B cell (primary cell): ENCODE results near the gene PDE10A. TPM values are rescaled to one million over a fixed set of nuclear protein-coding genes. Genes with fewer than 3 reads are reported as not detected.

Experiments
- ATAC-seq: fragments of 200-7000 bp; cut with Tn5 transposase; one replicate; pipeline ENCODE4 v1.10.0; 2021; ENCODE audit warnings: low read depth, mild to moderate bottlenecking, moderate number of reproducible peaks, moderate library complexity
- CTCF ChIA-PET: fragments of 350-600 bp; sonication (Branson Sonifier 250); formaldehyde crosslinking; loops from one replicate; lab custom pipeline; 2021; ENCODE audit warnings: antibody characterized with exemption, inconsistent platforms; lab: Charles Lee
- POLR2A ChIA-PET: fragments of 350-600 bp; sonication (Branson Sonifier 250); formaldehyde crosslinking; loops from one replicate; lab custom pipeline; 2021; ENCODE audit warnings: antibody characterized with exemption; lab: Charles Lee
- DNase-seq: peaks from one replicate; pipeline ENCODE4 v3.0.0; 2013
- H2AFZ ChIP-seq: 2 replicates; pipeline ENCODE4 v1.6.1; 2012; ENCODE audit warnings: mild to moderate bottlenecking, low read depth, low read length; ENCODE audit not compliant: insufficient read depth, poor library complexity, severe bottlenecking
- H3K27ac ChIP-seq, 2 donors: 1 replicate in 1 of 2; 2 replicates in 1 of 2; pipeline ENCODE4 v1.5.1; 2012 to 2013; ENCODE audit warnings: low read length in 2 of 2, mild to moderate bottlenecking in 2 of 2, moderate library complexity in 1 of 2
- H3K27me3 ChIP-seq, 4 experiments: fragments of 200-600 bp in 1 of 4; sonication (generic) in 1 of 4; replicated peaks in 1 of 4; 1 replicate in 2 of 4; 2 replicates in 2 of 4; pipeline versions ENCODE4 v1.6.1 to v1.7.0; 2013 to 2016; ENCODE audit warnings: low read length in 3 of 4, mild to moderate bottlenecking in 2 of 4, mixed read lengths in 1 of 4, moderate library complexity in 1 of 4; ENCODE audit not compliant: insufficient read depth in 4 of 4, control insufficient read depth in 3 of 4; ENCODE audit errors: control extremely low read depth in 1 of 4
- H3K36me3 ChIP-seq, 2 experiments: replicated peaks in 1 of 2; 1 replicate in 1 of 2; 2 replicates in 1 of 2; pipeline versions ENCODE4 v1.6.1 to v1.7.1; 2013; ENCODE audit warnings: low read length in 1 of 2; ENCODE audit not compliant: insufficient read depth in 2 of 2, control insufficient read depth in 1 of 2; ENCODE audit errors: control extremely low read depth in 1 of 2, extremely low read depth in 1 of 2
- H3K4me1 ChIP-seq, 2 donors: fragments of 200-600 bp in 1 of 2; sonication (generic) in 1 of 2; 1 replicate in 1 of 2; 2 replicates in 1 of 2; pipeline versions ENCODE4 v1.5.1 to v1.6.1; 2013 to 2017; ENCODE audit warnings: low read length in 2 of 2; ENCODE audit not compliant: control insufficient read depth in 2 of 2, insufficient read depth in 2 of 2
- H3K4me2 ChIP-seq: replicated peaks from 2 replicates; pipeline ENCODE3; 2012; ENCODE audit warnings: mild to moderate bottlenecking, low read depth, low read length; ENCODE audit not compliant: poor library complexity, severe bottlenecking
- H3K4me3 ChIP-seq, 5 experiments: fragments of 200-600 bp in 1 of 5; sonication (generic) in 1 of 5; 1 replicate in 3 of 5; 2 replicates in 2 of 5; pipeline versions ENCODE4 v1.5.1 to v1.7.0; 2011 to 2016; ENCODE audit warnings: low read length in 4 of 5, mild to moderate bottlenecking in 4 of 5, low read depth in 2 of 5, control low read depth in 1 of 5, moderate library complexity in 1 of 5; ENCODE audit not compliant: insufficient read depth in 1 of 5; ENCODE audit errors: control extremely low read depth in 1 of 5, extremely low read depth in 1 of 5
- H3K79me2 ChIP-seq: fragments of 200-600 bp; sonication (generic); one replicate; pipeline ENCODE4 v1.6.0; 2016; ENCODE audit warnings: low read length; ENCODE audit not compliant: control insufficient read depth, insufficient read depth
- H3K9ac ChIP-seq: fragments of 200-600 bp; sonication (generic); 2 replicates; pipeline ENCODE4 v1.6.1; 2017; ENCODE audit warnings: mild to moderate bottlenecking, low read length, moderate library complexity
- H3K9me3 ChIP-seq, 3 donors: one replicate each; pipeline versions ENCODE4 v1.6.1 to v1.7.1; 2013; ENCODE audit warnings: low read length in 2 of 3; ENCODE audit not compliant: control insufficient read depth in 2 of 3, insufficient read depth in 1 of 3; ENCODE audit errors: control extremely low read depth in 1 of 3
- H4K20me1 ChIP-seq: 2 replicates; pipeline ENCODE4 v1.6.0; 2012; ENCODE audit warnings: mild to moderate bottlenecking, low read length; ENCODE audit not compliant: insufficient read depth, control insufficient read depth, poor library complexity, severe bottlenecking
- H3K27ac Mint-ChIP-seq: one replicate; pipeline ENCODE4 v1.8.0; 2021; ENCODE audit warnings: mixed read lengths
- H3K27me3 Mint-ChIP-seq: one replicate; pipeline ENCODE4 v1.8.0; 2021; ENCODE audit warnings: mixed read lengths
- H3K4me1 Mint-ChIP-seq: one replicate; pipeline ENCODE4 v1.8.0; 2021; ENCODE audit warnings: mixed read lengths
- H3K4me3 Mint-ChIP-seq: one replicate; pipeline ENCODE4 v1.8.0; 2021; ENCODE audit warnings: mixed read lengths
- H3K9me3 Mint-ChIP-seq: one replicate; pipeline ENCODE4 v1.8.0; 2022; ENCODE audit warnings: mixed read lengths; ENCODE audit not compliant: insufficient read depth
- CTCF ChIP-seq: fragments of 200-600 bp; IDR thresholded peaks from one replicate; pipeline ENCODE4 v1.8.0; 2022; ENCODE audit warnings: antibody characterized with exemption, mild to moderate bottlenecking
- EZH2 ChIP-seq: IDR thresholded peaks from 2 replicates; pipeline ENCODE4 v1.6.1; 2012; ENCODE audit warnings: borderline replicate concordance, low read depth, mild to moderate bottlenecking, moderate library complexity, low read length; ENCODE audit not compliant: insufficient read depth, poor library complexity, severe bottlenecking
- WGBS: methylation state at CpG from one replicate; pipeline ENCODE4 v1.1.5; 2013; ENCODE audit warnings: missing lambda C conversion rate; ENCODE audit not compliant: insufficient coverage; 5-methylcytosine and 5-hydroxymethylcytosine counted together
- intact Hi-C: fragments of 100-400 bp; cut with micrococcal nuclease; formaldehyde crosslinking; loops from one replicate; pipeline ENCODE4 v1.10.0; 2022
- polyA plus RNA-seq: library from polyadenylated mRNA; depleted of rRNA; stranded (reverse); fragments of >200 nt; gene quantifications from 2 replicates; pipeline ENCODE4 v1.2.3, GENCODE V29; 2012
- total RNA-seq, 2 donors: library from RNA; stranded (reverse); fragments of 120-200 nt in 1 of 2; gene quantifications; 1 replicate in 1 of 2; 2 replicates in 1 of 2; pipeline versions ENCODE4 v1.2.3 to v1.2.4, GENCODE V29; 2013 to 2022

PDE10A gene
- total and polyA plus RNA-seq, 2 donors (not counting 1 experiment from before 2014, with no cell fraction given), result not detected

GRCh38 chr6:165568326-165568725 lies 94.7 kb downstream of the PDE10A start:
- H3K4me1 Mint-ChIP-seq, result peaks cover 3% of the 10 kb centered on the region
- no peak for DNase-seq
- WGBS, result 50% methylated on average over 1 of the region's 2 CpGs
- H3K9me3 Mint-ChIP-seq, result no peaks in the 10 kb centered on the region
- ChIA-PET CTCF (no interaction called here), POLR2A (no interaction called here)
- H3K4me2 ChIP-seq, result no peak overlapping the region
- no peaks in the 10 kb centered on the region for H3K27me3 ChIP-seq
- no peaks in the 10 kb centered on the region for H3K4me1 ChIP-seq
- ATAC-seq, result no peak
- no peak overlapping the region for H3K27ac Mint-ChIP-seq
- TF ChIP-seq EZH2, result no peak
- TF ChIP-seq CTCF, result no peak
- H3K79me2 ChIP-seq, result no peaks in the 10 kb centered on the region
- no peaks in the 10 kb centered on the region for H4K20me1 ChIP-seq
- H2AFZ ChIP-seq, result no peak overlapping the region
- H3K4me3 Mint-ChIP-seq, result no peak overlapping the region
- no peaks in the 10 kb centered on the region for H3K36me3 ChIP-seq
- no peaks in the 10 kb centered on the region for H3K9me3 ChIP-seq
- intact Hi-C loops, result no loop called here
- H3K4me3 ChIP-seq, result no peak overlapping the region
- no peak overlapping the region for H3K9ac ChIP-seq
- no peak overlapping the region for H3K27ac ChIP-seq
- H3K27me3 Mint-ChIP-seq, result no peaks in the 10 kb centered on the region

GRCh38 chr6:165566088-165566828 lies 96.8 kb downstream of the PDE10A start:
- DNase-seq (no peak), ATAC-seq (no peak)
- ChIA-PET CTCF (no interaction called here), POLR2A (no interaction called here)
- Histone ChIP-seq H3K27ac (no peak overlapping the region), H3K4me1 (no peaks in the 10 kb centered on the region), H3K27me3 (no peaks in the 10 kb centered on the region), H2AFZ (no peak overlapping the region), H3K4me3 (no peak overlapping the region), H3K9me3 (no peaks in the 10 kb centered on the region), H3K36me3 (no peaks in the 10 kb centered on the region), H4K20me1 (no peaks in the 10 kb centered on the region), H3K79me2 (no peaks in the 10 kb centered on the region), H3K9ac (no peak overlapping the region), H3K4me2 (no peak overlapping the region)
- WGBS, result 100% methylated on average over 3 of the region's 5 CpGs
- intact Hi-C loops, result no loop called here
- Mint-ChIP-seq H3K4me3 (no peak overlapping the region), H3K27ac (no peak overlapping the region), H3K27me3 (no peaks in the 10 kb centered on the region), H3K9me3 (no peaks in the 10 kb centered on the region), H3K4me1 (no peaks in the 10 kb centered on the region)
- no peak for TF ChIP-seq CTCF
- no peak for TF ChIP-seq EZH2
